HG02981 (cell line): Measurements from ENCODE around the gene PCDHGB2.
"Not testable (repeated sequence)": the region's sequence is repeated elsewhere in the genome, so short reads cannot be mapped to it uniquely, and the experiment has no call there.

Experiments used
- ATAC-seq: cut with Tn5 transposase; IDR thresholded peaks from one replicate; pipeline ENCODE4 v1.9.1; 2021; ENCODE audit warnings: mild to moderate bottlenecking, moderate library complexity; ENCODE audit not compliant: unreplicated experiment

The PCDHGB2 gene

DNA sequence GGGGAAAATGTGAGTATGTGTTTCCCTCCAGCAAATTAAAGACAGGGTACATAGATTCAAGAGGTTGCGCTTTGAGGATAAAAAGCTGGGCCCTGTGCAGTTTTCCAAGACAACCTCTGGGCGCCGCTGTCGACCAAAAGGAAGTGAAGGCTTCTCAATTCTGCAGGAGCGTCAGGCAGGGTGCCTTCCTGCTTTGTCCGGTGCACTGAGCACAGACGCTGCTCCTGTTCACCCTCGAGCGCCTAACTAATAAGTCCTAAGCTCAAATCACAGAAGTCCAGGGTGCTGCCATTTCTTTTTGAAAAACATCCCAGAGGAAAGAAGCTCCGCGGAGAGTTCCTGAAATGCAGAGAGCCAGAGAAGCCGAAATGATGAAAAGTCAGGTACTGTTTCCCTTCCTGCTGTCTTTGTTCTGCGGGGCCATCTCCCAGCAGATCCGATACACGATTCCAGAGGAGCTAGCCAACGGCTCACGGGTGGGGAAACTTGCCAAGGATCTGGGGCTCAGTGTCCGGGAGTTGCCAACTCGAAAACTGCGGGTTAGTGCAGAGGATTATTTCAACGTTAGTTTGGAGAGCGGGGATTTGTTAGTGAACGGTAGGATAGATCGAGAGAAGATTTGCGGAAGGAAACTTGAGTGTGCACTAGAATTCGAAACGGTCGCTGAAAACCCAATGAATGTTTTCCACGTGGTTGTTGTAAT lies 9.7 kb upstream of the PCDHGB2 start, which contains the start of gene PCDHGB1:
Gene PCDHGB1, plus strand, starts transcription at position 183 of the 703 bp plus-strand sequence. Its CDS starts 162 bp downstream, at position 345.
- ATAC-seq, result peak; percentile 45

DNA sequence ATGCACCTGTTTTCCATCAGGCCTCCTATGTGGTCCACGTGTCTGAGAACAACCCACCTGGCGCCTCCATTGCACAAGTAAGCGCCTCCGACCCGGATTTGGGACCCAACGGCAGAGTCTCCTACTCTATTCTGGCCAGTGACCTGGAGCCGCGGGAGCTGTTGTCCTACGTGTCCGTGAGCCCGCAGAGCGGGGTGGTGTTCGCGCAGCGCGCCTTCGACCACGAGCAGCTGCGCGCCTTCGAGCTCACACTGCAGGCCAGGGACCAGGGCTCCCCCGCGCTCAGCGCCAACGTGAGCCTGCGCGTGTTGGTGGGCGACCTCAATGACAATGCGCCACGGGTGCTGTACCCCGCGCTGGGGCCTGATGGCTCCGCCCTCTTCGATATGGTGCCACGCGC lies 8.2 kb upstream of the PCDHGB2 start:
- no peak for ATAC-seq

DNA sequence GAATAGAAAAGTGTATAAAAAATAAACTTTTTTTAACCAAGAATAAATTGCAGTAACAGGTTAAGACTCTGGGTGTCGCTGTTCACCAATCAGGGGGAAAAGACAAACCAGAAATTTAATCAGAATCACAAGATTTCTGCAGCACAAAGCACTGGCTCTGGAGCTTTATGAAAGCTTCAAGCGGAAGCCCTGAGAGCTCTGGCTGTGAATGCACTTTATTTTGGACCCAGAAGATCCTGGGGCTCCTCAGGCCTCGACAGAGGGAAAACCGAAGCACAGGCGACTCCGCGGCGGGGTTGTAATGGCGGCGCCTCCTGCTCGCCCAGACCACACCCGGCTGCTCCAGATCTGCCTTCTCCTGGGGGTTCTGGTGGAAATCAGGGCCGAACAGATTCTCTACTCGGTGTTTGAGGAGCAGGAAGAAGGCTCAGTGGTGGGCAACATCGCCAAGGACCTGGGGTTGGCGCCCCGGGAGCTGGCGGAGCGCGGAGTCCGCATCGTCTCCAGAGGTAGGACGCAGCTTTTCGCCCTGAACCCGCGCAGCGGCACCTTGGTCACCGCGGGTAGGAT lies 4.8 kb upstream of the PCDHGB2 start, which contains the start of gene PCDHGA4:
Gene PCDHGA4, plus strand, starts transcription at position 122 of the 570 bp plus-strand sequence. Its CDS starts 87 bp downstream, at position 209.
- ATAC-seq, result no peak

DNA sequence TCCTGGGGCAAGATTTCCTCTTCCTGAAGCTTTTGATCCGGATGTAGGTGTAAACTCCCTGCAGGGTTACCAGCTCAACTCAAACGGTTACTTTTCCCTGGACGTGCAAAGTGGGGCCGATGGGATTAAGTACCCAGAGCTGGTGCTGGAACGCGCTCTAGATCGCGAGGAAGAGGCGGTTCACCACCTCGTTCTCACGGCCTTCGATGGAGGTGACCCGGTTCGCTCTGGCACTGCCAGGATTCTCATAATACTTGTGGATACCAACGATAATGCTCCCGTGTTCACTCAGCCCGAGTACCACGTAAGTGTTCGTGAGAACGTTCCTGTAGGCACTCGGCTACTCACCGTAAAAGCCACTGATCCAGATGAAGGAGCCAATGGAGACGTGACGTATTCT lies 4.2 kb upstream of the PCDHGB2 start:
- ATAC-seq, result no peak

DNA sequence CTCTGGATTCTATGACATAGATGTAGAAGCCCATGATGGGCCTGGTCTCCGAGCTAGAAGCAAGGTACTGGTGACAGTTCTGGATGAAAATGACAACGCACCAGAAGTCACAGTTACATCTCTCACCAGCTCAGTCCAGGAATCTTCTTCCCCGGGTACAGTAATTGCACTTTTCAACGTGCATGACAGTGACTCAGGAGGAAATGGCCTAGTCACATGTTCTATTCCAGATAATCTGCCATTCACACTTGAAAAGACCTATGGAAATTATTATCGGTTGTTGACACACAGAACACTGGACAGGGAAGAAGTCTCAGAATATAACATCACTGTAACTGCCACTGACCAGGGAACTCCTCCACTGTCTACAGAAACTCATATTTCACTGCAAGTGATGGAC lies 3.7 kb upstream of the PCDHGB2 start:
- no peak for ATAC-seq

DNA sequence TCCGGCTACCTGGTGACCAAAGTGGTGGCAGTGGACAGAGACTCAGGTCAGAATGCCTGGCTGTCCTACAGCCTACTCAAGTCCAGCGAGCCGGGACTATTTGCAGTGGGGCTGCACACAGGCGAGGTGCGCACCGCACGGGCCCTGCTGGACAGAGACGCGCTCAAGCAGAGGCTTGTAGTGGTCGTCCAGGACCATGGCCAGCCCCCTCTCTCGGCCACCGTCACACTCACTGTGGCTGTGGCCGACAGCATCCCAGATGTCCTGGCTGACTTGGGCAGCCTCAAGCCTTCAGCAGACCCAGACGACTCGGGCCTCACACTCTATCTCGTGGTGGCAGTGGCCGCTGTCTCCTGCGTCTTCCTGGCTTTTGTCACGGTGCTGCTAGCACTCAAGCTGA lies 2.8 kb upstream of the PCDHGB2 start:
- no peak for ATAC-seq

DNA sequence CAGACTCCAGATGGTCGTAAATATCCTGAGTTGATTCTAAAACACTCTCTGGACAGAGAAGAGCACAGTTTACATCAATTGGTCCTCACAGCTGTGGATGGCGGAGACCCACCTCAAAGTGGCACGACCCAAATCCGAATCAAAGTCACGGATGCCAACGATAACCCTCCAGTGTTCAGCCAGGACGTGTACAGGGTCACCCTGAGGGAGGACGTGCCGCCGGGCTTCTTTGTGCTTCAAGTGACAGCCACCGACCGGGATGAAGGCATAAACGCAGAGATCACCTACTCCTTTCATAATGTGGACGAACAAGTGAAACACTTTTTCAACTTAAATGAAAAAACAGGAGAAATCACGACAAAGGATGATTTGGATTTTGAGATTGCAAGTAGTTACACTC lies 891 bp downstream of the PCDHGB2 start:
- ATAC-seq, result no peak

DNA sequence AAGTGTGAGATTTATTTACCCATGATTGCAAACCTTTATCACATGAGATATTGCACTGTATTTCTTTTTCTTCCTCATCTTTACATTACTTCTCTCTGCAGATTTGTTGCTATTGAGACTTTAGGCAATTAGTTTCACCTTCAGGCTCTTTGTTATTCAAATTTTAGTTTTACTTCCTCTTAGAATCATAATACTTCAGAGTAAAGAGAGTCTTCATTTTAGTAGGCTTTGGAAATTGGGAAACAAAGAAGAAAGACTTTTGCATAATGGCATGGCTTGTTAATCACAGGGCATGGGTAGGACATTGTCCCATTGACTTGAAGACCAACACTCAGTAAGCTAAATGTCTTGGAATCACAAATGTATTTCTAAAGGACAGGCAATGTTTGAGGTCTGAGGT lies 2.9 kb downstream of the PCDHGB2 start:
- ATAC-seq, result no peak

DNA sequence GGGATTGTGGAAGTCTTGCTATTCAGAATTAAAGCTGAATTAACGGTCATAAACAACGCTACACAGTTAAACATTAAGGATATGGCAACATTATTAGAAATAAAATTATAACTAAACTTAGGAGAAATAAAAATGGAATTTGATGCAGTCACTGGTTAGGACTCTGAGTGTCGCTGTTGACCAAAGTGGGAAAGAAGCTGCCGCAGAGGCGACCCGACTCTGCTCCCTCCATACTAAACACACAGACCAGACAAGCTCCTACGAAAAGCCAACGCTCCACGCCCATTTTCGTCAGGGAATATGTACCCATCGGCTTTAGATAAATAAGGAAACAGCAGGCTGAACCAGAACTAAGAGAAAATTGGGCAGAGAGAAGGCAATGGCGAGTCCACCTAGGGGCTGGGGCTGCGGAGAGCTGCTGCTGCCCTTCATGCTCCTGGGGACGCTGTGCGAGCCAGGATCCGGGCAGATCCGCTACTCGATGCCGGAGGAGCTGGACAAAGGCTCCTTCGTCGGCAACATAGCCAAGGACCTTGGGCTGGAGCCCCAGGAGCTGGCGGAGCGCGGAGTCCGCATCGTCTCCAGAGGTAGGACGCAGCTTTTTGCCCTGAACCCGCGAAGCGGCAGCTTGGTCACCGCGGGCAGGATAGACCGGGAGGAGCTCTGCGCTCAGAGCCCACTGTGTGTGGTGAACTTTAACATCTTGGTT lies 4.3 kb downstream of the PCDHGB2 start, which contains the start of gene PCDHGA5:
Gene PCDHGA5, plus strand, starts transcription at position 211 of the 709 bp plus-strand sequence. Its CDS starts 169 bp downstream, at position 380.
- no peak for ATAC-seq

DNA sequence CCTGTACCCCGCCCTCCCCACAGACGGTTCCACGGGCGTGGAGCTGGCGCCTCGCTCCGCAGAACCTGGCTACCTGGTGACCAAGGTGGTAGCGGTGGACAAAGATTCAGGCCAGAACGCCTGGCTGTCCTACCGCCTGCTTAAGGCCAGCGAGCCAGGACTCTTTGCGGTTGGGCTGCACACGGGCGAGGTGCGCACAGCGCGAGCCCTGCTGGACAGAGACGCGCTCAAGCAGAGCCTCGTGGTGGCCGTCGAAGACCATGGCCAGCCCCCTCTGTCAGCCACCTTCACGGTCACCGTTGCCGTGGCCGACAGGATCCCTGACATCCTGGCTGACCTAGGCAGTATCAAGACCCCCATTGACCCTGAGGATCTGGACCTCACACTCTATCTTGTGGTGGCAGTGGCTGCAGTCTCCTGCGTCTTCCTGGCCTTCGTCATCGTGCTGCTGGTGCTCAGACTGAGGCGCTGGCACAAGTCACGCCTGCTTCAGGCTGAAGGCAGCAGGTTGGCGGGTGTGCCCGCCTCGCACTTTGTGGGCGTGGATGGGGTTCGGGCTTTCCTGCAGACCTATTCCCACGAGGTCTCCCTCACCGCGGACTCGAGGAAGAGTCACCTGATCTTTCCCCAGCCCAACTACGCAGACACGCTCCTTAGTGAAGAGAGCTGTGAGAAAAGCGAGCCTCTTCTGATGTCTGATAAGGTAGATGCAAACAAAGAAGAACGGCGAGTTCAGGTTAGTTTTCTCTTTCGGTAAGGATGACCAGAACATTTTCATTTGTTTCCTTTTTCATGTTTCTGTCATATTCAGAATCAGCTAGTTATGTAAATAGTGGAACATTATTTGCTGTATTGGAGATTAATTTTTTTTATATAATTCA lies 6.5 kb downstream of the PCDHGB2 start:
- no peak for ATAC-seq

DNA sequence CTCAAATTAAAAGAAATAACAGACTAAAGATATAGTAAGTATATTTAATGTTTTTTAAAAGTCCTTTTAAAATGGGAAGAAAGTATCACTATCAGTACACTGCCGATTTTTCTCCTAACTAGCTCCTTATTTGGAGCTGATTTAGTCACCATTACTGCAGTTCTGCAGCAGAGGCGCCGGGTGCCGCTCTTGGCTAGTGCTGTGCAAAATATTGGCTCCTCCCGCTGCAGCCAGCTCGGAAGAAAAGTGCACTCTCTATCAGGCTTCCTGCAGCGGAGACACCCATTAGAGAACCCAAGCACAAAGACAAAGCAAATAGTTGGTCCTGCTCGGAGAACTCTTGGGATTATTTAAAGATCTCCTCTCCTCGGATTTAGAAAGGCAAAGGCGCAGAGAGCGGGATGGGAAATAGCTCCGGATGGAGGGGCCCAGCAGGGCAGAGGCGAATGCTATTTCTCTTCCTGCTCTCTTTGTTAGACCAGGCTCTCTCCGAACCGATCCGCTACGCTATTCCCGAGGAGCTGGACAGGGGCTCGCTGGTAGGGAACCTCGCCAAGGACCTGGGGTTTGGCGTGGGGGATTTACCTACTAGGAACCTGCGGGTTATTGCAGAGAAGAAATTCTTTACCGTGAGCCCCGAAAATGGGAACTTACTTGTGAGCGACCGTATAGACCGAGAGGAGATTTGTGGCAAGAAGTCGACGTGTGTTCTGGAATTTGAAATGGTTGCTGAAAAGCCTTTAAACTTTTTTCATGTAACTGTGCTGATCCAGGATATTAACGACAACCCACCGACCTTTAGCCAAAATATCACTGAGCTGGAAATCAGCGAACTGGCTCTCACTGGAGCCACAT lies 10.4 kb downstream of the PCDHGB2 start, which contains the start of gene PCDHGB3:
Gene PCDHGB3, plus strand, starts transcription at position 249 of the 855 bp plus-strand sequence. Its CDS starts 153 bp downstream, at position 402.
- peak; percentile 84 for ATAC-seq

DNA sequence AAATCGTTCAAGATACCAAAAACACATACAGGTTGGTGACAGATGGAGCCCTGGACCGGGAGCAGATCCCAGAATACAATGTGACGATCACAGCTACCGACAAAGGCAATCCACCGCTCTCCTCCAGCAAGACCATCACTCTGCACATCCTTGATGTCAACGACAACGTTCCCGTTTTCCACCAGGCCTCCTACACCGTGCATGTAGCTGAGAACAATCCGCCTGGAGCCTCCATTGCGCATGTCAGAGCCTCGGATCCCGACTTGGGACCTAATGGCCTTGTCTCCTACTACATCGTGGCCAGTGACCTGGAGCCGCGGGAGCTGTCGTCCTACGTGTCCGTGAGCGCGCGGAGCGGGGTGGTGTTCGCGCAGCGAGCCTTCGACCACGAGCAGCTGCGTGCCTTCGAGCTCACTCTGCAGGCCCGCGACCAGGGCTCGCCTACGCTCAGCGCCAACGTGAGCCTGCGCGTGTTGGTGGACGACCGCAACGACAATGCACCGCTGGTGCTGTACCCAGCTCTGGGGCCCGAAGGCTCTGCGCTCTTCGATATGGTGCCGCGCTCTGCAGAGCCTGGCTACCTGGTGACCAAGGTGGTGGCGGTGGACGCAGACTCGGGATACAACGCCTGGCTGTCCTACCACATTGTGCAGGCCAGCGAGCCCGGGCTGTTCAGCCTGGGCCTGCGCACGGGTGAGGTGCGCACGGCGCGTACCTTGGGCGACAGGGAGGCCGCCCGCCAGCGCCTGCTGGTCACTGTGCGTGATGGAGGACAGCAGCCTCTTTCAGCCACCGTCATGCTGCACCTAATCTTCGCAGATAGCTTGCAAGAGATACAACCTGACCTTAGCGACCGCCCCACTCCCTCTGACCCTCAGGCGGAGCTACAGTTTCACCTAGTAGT lies 12.0 kb downstream of the PCDHGB2 start:
- ATAC-seq, result no peak

DNA sequence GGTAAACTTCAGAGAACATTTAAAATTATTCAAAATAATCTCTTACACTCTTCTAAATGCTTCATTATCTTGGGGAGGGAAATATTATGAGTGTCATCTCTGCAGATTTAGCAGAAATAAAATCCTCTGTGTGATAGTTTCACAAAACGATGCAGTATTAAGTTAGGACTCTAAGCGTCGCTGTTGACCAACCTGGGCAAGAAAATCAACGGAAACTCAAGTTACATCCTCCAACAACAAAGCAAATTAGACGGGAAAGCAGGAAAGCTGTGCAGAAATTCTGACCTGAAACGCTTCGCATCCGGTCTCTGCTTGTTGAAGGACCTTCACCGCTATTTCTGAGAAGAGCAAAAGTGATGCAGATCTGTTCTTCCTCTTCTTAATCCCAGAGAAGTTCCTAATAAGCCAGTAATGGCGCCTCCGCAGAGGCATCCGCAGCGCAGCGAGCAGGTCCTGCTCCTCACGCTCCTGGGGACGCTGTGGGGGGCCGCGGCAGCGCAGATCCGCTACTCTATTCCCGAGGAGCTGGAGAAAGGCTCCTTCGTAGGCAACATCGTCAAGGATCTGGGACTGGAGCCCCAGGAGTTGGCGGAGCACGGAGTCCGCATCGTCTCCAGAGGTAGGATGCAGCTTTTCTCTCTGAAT lies 14.0 kb downstream of the PCDHGB2 start, which contains the start of gene PCDHGA6:
Gene PCDHGA6, plus strand, starts transcription at position 219 of the 645 bp plus-strand sequence. Its CDS starts 193 bp downstream, at position 412.
- no peak for ATAC-seq

DNA sequence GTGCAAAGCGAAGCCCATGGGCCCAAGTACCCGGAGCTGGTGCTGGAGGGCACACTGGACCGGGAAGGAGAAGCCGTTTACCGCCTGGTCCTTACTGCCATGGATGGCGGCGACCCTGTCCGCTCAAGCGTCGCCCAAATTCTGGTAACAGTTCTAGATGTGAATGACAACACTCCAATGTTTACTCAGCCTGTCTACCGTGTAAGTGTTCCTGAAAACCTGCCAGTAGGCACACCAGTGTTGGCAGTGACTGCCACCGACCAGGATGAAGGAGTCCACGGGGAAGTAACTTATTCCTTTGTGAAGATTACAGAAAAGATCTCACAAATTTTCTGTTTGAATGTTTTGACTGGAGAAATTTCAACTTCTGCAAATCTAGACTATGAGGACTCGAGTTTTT lies 14.8 kb downstream of the PCDHGB2 start:
- ATAC-seq, result no peak

DNA sequence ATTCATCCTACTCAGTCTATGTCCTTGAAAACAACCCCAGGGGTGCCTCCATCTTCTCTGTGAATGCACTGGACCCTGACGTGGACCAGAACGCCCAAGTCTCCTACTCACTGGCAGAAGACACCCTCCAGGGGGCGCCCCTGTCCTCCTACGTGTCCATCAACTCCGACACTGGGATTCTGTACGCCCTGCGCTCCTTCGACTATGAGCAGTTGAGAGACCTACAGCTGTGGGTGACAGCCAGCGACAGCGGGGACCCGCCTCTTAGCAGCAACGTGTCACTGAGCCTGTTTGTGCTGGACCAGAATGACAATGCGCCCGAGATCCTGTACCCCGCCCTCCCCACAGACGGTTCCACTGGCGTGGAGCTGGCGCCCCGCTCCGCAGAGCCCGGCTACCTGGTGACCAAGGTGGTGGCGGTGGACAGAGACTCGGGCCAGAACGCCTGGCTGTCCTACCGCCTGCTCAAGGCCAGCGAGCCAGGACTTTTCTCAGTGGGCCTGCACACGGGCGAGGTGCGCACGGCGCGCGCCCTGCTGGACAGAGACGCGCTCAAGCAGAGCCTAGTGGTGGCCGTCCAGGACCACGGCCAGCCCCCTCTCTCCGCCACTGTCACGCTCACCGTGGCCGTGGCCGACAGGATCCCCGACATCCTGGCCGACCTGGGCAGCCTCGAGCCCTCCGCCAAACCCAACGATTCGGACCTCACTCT lies 15.8 kb downstream of the PCDHGB2 start:
- not testable (repeated sequence) for ATAC-seq

DNA sequence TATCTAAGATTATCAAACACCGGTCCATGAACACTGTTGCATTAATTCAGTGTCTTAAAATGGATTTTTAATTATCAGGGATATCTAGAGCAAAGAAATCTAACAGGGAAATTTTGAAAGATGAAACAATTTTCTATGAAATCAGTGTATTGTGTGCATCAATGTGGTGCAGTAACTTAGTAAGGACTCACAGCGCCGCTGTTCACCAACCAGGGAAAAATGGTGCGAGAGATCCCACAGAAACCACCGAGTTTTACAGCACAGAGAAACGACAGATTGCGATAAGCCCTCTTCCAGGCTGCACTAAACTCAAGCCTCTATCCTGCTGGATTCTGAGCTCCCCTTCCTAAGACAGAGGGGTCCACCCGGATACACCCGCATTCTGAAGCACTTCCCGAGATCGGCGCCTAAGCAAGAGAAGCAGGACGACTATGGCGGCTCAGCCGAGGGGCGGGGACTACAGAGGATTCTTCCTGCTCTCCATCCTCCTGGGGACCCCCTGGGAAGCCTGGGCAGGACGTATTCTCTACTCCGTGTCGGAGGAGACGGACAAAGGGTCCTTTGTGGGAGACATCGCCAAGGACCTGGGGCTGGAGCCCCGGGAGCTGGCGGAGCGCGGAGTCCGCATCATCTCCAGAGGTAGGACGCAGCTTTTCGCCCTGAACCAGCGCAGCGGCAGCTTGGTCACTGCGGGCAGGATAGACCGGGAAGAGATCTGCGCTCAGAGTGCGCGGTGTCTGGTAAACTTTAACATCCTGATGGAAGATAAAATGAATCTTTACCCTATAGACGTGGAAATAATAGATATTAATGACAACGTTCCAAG lies 22.9 kb downstream of the PCDHGB2 start, which contains the start of gene PCDHGA7:
Gene PCDHGA7, plus strand, starts transcription at position 274 of the 826 bp plus-strand sequence. Its CDS starts 158 bp downstream, at position 432.
- no peak for ATAC-seq
